Activated T-helper 17 cell treated with anti-CD3 and anti-CD28 coated beads, Interleukin-2, amount 50 U/mL, for 72 hours (primary cell): ENCODE data around the gene SSTR3. TPM values are rescaled to one million over a fixed set of nuclear protein-coding genes. Genes with fewer than 3 reads are reported as not detected.
"Not testable (repeated sequence)": the region's sequence is repeated elsewhere in the genome, so short reads cannot be mapped to it uniquely, and the experiment has no call there.

Source experiments
- ATAC-seq: fragments of 150-1000 bp; cut with Tn5 transposase; replicated peaks from 2 replicates; pipeline ENCODE4 v1.10.0; 2021; ENCODE audit warnings: mild to moderate bottlenecking, moderate library complexity
- H3K27ac Mint-ChIP-seq: one replicate; pipeline ENCODE4 v1.8.0; 2022; ENCODE audit warnings: mixed read lengths
- H3K27me3 Mint-ChIP-seq: one replicate; pipeline ENCODE4 v1.8.0; 2022; ENCODE audit warnings: mixed read lengths
- H3K36me3 Mint-ChIP-seq: one replicate; pipeline ENCODE4 v1.8.0; 2022; ENCODE audit warnings: low read depth, mild to moderate bottlenecking, mixed read lengths
- H3K4me1 Mint-ChIP-seq: one replicate; pipeline ENCODE4 v1.8.0; 2022; ENCODE audit warnings: mixed read lengths
- H3K4me3 Mint-ChIP-seq: one replicate; pipeline ENCODE4 v1.8.0; 2022; ENCODE audit warnings: mild to moderate bottlenecking, mixed read lengths
- H3K9me3 Mint-ChIP-seq: one replicate; pipeline ENCODE4 v1.8.0; 2022; ENCODE audit warnings: mixed read lengths
- total RNA-seq, 2 donors: library from RNA; stranded (reverse); gene quantifications; one replicate each; pipeline ENCODE4 v1.2.3, GENCODE V29; 2022

Gene SSTR3
- total RNA-seq, 2 donors from 2014 or later: 2.6 to 16.2 TPM

DNA sequence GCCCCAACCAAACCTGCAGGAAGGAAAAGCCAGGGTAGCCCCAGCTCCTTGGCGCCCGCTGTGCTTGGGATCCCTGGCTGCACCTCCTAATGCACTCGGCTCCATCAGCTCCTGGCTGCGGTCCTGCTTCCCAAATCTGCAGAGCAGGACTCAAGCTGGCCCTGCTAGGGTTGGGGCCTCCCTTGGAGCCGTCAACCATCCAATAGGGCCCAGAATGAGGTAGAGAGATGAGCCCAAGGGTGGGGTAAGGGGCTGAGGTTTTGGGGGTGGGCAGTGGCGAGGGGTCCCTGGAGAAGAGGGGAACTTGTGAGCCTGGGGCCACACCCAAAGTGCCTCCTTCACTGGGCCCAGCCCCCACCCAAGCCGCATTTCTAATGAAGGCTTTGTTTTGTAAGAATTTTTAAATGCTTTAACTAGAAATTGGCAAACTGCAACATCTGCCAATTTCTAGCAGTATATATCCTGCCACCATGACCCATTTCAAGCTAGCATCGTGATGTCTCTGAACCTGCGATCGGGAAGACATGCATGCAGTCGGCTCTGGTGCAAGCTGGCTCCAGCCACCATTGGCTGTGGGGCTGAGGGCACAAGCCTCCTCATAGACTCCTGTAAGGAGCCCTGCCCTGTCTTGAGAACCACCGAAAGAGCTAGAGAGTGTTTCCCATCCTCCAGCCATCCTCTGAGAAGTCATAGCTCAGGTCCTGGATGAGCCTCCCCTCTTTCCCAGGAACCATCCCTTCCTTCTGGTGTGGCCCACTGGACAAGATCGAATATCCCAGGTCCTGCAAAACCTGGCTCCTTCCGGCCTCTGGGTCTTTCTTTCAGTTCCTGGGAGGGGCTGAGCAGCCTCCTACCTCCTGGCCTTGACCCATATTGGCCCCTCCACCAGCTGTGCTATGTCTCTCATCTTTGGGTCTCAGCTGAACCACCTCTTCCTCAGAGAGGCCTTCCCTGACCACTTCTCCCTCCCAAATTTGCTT is 39.7 kb downstream of the SSTR3 start:
- no peaks in the 10 kb centered on the region for H3K9me3 Mint-ChIP-seq
- H3K27ac Mint-ChIP-seq: peak overlapping the region; percentile 16
- H3K4me3 Mint-ChIP-seq: no peak overlapping the region
- H3K27me3 Mint-ChIP-seq: peaks cover 2% of the 10 kb centered on the region
- peaks cover 16% of the 10 kb centered on the region for H3K4me1 Mint-ChIP-seq
- H3K36me3 Mint-ChIP-seq: no peaks in the 10 kb centered on the region
- no peak for ATAC-seq

- Mint-ChIP-seq H3K27me3 (no peaks in the 10 kb centered on the region), H3K36me3 (no peaks in the 10 kb centered on the region), H3K27ac (no peak overlapping the region), H3K9me3 (no peaks in the 10 kb centered on the region), H3K4me1 (peaks cover 18% of the 10 kb centered on the region), H3K4me3 (no peak overlapping the region)
- ATAC-seq: no peak
Measured at GRCh38 chr22:37171662-37172061, 40.6 kb downstream of the SSTR3 start.

GRCh38 chr22:37170689-37171405 is 41.4 kb downstream of the SSTR3 start:
- H3K9me3 Mint-ChIP-seq, H3K27ac Mint-ChIP-seq, ATAC-seq, H3K4me3 Mint-ChIP-seq, H3K36me3 Mint-ChIP-seq, H3K27me3 Mint-ChIP-seq: not testable (repeated sequence)
- peaks cover 23% of the 10 kb centered on the region for H3K4me1 Mint-ChIP-seq

DNA sequence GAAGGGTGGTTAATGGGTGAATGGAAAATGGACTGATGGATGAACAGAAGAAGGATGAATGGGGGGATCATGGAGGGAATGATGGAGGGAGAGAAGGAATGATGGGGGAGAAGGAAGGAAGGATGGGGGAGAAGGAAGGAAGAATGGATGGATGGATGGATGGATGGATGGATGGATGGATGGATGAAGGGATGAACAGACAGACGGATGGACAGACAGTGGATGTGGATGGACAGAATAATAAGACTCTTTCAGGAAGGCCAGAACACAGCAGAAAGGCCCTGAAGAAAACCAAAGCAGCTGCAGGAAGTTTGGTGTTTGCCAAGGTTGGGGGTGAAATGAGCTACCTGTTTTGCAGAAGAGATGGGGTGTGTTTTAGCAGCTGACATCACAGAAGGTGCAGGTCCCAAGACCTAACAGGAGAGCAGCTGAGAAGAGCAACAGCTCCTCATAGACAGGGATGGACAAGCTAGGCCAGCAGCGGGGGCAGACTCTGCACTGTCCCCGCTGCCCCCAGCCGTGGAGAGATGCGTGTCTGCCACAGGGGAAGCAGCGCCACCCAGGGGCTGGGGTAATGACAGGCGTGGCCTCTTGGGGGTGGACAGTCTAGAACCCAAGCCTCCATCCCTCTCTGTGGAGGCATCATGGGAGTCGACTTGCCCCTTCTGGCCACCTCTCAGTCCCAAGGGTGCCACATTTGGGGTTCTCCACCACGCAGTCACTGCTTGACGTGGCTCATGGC is 42.2 kb downstream of the SSTR3 start:
- H3K36me3 Mint-ChIP-seq: no peaks in the 10 kb centered on the region
- no peaks in the 10 kb centered on the region for H3K27me3 Mint-ChIP-seq
- H3K4me1 Mint-ChIP-seq: peaks cover 26% of the 10 kb centered on the region
- no peak overlapping the region for H3K4me3 Mint-ChIP-seq
- no peak for ATAC-seq
- H3K27ac Mint-ChIP-seq: peak overlapping the region; percentile 7
- no peaks in the 10 kb centered on the region for H3K9me3 Mint-ChIP-seq

DNA sequence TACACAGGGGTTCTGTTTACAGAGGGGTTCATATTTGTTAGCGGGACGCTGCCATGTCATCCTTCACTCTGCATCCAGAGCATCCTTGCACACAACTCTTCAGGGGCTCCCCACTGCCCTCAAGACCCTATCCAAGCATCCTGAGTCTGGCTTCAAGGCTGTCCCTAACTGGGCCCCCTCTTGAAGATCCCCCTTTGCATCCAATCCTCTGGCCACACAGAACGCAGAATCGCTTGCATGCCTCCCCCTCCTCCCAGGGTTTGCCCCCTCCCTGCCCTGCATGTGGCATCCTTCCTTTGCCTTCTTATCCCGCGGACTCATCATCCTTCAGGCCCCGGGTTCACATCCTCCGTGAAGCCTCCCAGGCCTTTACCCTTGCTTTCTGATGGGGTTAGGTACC is 42.9 kb downstream of the SSTR3 start:
- Mint-ChIP-seq H3K4me1 (peaks cover 30% of the 10 kb centered on the region), H3K27ac (peak overlapping the region; percentile 7)
- ATAC-seq: no peak

GRCh38 chr22:37167981-37168647 is 44.2 kb downstream of the SSTR3 start:
- peaks cover 38% of the 10 kb centered on the region for H3K4me1 Mint-ChIP-seq
- H3K4me3 Mint-ChIP-seq: peak overlapping the region; percentile 69
- peak overlapping the region; percentile 68 for H3K27ac Mint-ChIP-seq
- H3K27me3 Mint-ChIP-seq: no peaks in the 10 kb centered on the region
- ATAC-seq: no peak
- H3K9me3 Mint-ChIP-seq: no peaks in the 10 kb centered on the region
- H3K36me3 Mint-ChIP-seq: peaks cover 7% of the 10 kb centered on the region

More for the DNA sequence above, 42.9 kb downstream of the SSTR3 start:
- Mint-ChIP-seq H3K36me3 (no peaks in the 10 kb centered on the region), H3K9me3 (no peaks in the 10 kb centered on the region), H3K4me3 (no peak overlapping the region), H3K27me3 (no peaks in the 10 kb centered on the region)

- Mint-ChIP-seq H3K4me3 (peak overlapping the region; percentile 69), H3K27ac (peak overlapping the region; percentile 68)
- no peak for ATAC-seq
Measured at GRCh38 chr22:37167176-37167980, 44.9 kb downstream of the SSTR3 start.

DNA sequence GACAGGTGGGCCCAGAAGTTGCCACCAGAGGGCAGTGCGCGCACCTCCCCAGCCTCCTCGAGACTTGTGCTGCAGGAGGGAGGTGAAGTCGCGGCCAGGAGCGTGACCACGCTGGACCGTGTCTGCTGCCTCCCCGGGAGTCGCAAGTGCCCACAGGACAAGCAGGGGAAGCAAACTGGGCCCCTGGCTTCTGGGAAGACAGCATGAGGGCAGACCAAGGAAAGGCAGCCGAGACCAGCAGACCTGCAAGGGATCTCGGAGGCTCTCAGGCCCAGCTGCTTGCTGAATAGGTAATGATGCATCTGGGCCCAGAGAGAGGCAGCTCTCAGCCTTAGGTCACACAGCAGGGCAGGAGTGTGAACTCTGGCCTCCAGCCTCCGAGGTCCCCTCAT is 45.6 kb downstream of the SSTR3 start:
- Mint-ChIP-seq H3K27ac (peak overlapping the region; percentile 68), H3K9me3 (no peaks in the 10 kb centered on the region), H3K36me3 (peaks cover 13% of the 10 kb centered on the region), H3K27me3 (no peaks in the 10 kb centered on the region), H3K4me1 (peaks cover 44% of the 10 kb centered on the region), H3K4me3 (peak overlapping the region; percentile 69)
- no peak for ATAC-seq

More at GRCh38 chr22:37167176-37167980, 44.9 kb downstream of the SSTR3 start:
- H3K27me3 Mint-ChIP-seq: no peaks in the 10 kb centered on the region
- no peaks in the 10 kb centered on the region for H3K9me3 Mint-ChIP-seq
- H3K36me3 Mint-ChIP-seq: peaks cover 13% of the 10 kb centered on the region
- H3K4me1 Mint-ChIP-seq: peaks cover 38% of the 10 kb centered on the region

- no peak for ATAC-seq
- Mint-ChIP-seq H3K27me3 (no peaks in the 10 kb centered on the region), H3K4me1 (peaks cover 44% of the 10 kb centered on the region), H3K27ac (peak overlapping the region; percentile 68), H3K36me3 (peaks cover 13% of the 10 kb centered on the region), H3K9me3 (no peaks in the 10 kb centered on the region), H3K4me3 (peak overlapping the region; percentile 69)
Measured at GRCh38 chr22:37165940-37166674, 46.2 kb downstream of the SSTR3 start.

- peak overlapping the region; percentile 92 for H3K27ac Mint-ChIP-seq
- H3K9me3 Mint-ChIP-seq: no peaks in the 10 kb centered on the region
- H3K36me3 Mint-ChIP-seq: peaks cover 13% of the 10 kb centered on the region
- H3K27me3 Mint-ChIP-seq: no peaks in the 10 kb centered on the region
- ATAC-seq: no peak
- peaks cover 43% of the 10 kb centered on the region for H3K4me1 Mint-ChIP-seq
- peak overlapping the region; percentile 69 for H3K4me3 Mint-ChIP-seq
Measured at GRCh38 chr22:37165066-37165465, 47.2 kb downstream of the SSTR3 start.

DNA sequence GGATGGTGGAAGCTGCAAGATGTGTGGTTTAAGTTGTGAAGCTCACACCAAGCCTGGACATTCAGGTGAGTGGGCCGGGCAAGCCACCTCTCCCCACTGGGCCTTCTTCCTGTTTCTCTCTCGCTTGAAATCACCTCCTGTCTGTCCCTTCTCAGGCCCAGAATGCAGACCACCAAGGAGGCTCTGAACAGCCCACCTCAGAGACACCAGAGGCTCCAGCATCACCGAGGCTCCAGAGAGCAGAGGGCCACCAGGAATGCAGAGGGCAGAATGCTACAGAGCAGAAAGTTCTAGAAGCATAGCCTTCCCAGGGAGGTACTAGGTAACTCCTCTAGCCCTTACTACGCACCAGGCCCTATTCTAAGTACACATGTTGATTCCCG is 47.8 kb downstream of the SSTR3 start:
- Mint-ChIP-seq H3K4me3 (peak overlapping the region; percentile 69), H3K36me3 (peaks cover 13% of the 10 kb centered on the region), H3K27ac (peak overlapping the region; percentile 92), H3K9me3 (no peaks in the 10 kb centered on the region), H3K27me3 (no peaks in the 10 kb centered on the region), H3K4me1 (peaks cover 37% of the 10 kb centered on the region)
- no peak for ATAC-seq

DNA sequence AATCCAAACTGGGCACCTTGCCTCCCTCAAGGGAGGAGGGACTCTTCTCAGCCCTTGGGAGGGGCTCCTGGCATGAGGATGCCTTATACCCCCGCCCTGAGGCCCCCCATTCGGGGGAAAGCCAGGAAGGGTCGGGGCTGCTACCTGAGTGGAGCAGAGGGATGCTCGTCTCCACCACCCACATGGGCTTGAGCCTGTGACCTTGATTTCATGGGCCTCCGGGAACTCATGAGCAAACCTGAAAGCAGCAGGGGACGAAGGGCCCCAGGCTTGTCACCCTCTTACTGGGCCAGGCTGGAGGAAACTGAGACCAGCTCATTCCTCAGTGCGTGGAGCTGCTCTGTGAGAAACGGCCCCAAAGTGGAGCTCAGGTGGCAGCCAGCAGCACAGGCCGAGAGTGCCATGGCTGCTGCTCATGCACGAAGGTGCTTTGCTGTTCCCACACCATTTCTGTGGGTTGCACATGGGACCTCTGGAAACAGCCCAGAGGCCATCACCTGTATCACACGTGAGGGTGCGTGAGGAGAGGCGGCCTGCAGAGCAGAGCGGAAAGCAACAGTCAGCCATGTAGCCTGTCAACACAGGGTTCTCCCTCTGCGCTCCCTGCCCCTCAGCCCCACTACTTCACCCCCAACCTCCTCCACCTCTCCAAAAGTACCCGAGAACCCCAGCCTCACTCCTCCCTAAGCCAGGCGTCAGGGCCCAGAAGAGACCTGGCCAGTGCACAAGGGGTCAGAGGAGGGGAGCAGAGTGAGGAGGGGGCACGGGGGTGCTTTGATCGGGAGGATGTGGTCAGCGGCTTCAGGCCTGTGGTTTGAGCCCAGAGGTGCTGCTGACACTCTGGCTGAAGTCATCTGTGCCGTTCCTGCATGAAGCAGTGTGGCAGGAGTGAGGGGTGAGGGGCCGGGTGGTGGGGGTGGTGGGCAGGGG is 48.4 kb downstream of the SSTR3 start:
- peak; percentile 67 for ATAC-seq
- Mint-ChIP-seq H3K4me1 (peaks cover 37% of the 10 kb centered on the region), H3K4me3 (peak overlapping the region; percentile 69), H3K27me3 (no peaks in the 10 kb centered on the region), H3K36me3 (peaks cover 13% of the 10 kb centered on the region), H3K9me3 (no peaks in the 10 kb centered on the region), H3K27ac (peak overlapping the region; percentile 92)
